OCI-LY7 (cell line): ENCODE results near the gene HOXB3. TPM values are rescaled to one million over a fixed set of nuclear protein-coding genes. Genes with fewer than 3 reads are reported as not detected.
A peak's percentile ranks its signal among the peaks of the same experiment; 100 is the strongest.

Experiments used
- BruUV-seq: library from RNA; stranded (reverse); fragments of 400-500 nt; replicated peaks from 2 replicates; lab custom pipeline; 2021; lab: Mats Ljungman, UMichigan
- CTCF ChIA-PET: fragments of 300-600 bp; sonication (Branson Sonifier 250); formaldehyde crosslinking; loops from one replicate; lab custom pipeline; 2022; ENCODE audit warnings: antibody characterized with exemption; ENCODE audit not compliant: unreplicated experiment; lab: Charles Lee
- POLR2A ChIA-PET: fragments of 300-600 bp; sonication (Branson Sonifier 250); formaldehyde crosslinking; loops from one replicate; lab custom pipeline; 2022; ENCODE audit warnings: antibody characterized with exemption; lab: Charles Lee
- DNase-seq: peaks from one replicate; pipeline ENCODE4 v3.0.0-alpha.2; 2015; ENCODE audit warnings: low spot score
- H2AFZ ChIP-seq: fragments of 200-600 bp; sonication (generic), shearing (Covaris generic); 2 replicates; pipeline ENCODE4 v1.6.1; 2014; ENCODE audit warnings: mild to moderate bottlenecking, antibody characterized with exemption, low read length, moderate library complexity
- H3K27ac ChIP-seq: fragments of 200-600 bp; sonication (generic); 2 replicates; pipeline ENCODE4 v1.5.1; 2014; ENCODE audit warnings: mixed run types, low read depth, mild to moderate bottlenecking, moderate library complexity, low read length, inconsistent platforms; ENCODE audit not compliant: poor library complexity, severe bottlenecking
- H3K36me3 ChIP-seq: fragments of 200-600 bp; sonication (generic); 2 replicates; pipeline ENCODE4 v1.6.1; 2014; ENCODE audit warnings: mild to moderate bottlenecking, antibody characterized with exemption, low read length, moderate library complexity, mixed read lengths; ENCODE audit not compliant: insufficient read depth
- H3K4me1 ChIP-seq: fragments of 200-600 bp; sonication (generic); 2 replicates; pipeline ENCODE4 v1.5.1; 2014; ENCODE audit warnings: mild to moderate bottlenecking, low read length; ENCODE audit not compliant: insufficient read depth, poor library complexity, severe bottlenecking
- H3K4me2 ChIP-seq: fragments of 200-600 bp; sonication (generic); 2 replicates; pipeline ENCODE4 v1.6.1; 2014; ENCODE audit warnings: mild to moderate bottlenecking, low read length
- H3K4me3 ChIP-seq: fragments of 200-600 bp; sonication (generic); 2 replicates; pipeline ENCODE4 v1.5.1; 2014; ENCODE audit warnings: mild to moderate bottlenecking, low read depth, low read length; ENCODE audit not compliant: poor library complexity, severe bottlenecking
- H3K79me2 ChIP-seq: fragments of 200-600 bp; sonication (generic); 2 replicates; pipeline ENCODE4 v1.6.1; 2016; ENCODE audit warnings: low read depth, mild to moderate bottlenecking, low read length, moderate library complexity, mixed read lengths; ENCODE audit not compliant: insufficient read depth
- H3K9me2 ChIP-seq: fragments of 200-600 bp; sonication (generic); 2 replicates; pipeline ENCODE4 v1.6.1; 2016; ENCODE audit warnings: mild to moderate bottlenecking, low read length, mixed read lengths; ENCODE audit not compliant: insufficient read depth
- H3K9me3 ChIP-seq: fragments of 200-600 bp; sonication (generic); 2 replicates; pipeline ENCODE4 v1.6.1; 2014; ENCODE audit warnings: mild to moderate bottlenecking, mixed run types, low read length, mixed read lengths
- H4K20me1 ChIP-seq: fragments of 200-600 bp; sonication (generic); 2 replicates; pipeline ENCODE4 v1.6.1; 2014; ENCODE audit warnings: mild to moderate bottlenecking, antibody characterized with exemption, low read length, moderate library complexity, mixed read lengths; ENCODE audit not compliant: insufficient read depth
- CTCF ChIP-seq: fragments of 200-600 bp; sonication (generic); conservative IDR thresholded peaks from 2 replicates; pipeline ENCODE4 v1.5.1; 2014; ENCODE audit warnings: mild to moderate bottlenecking, antibody characterized with exemption, low read length, moderate library complexity, mixed read lengths
- EZH2phosphoT487 ChIP-seq: fragments of 200-600 bp; sonication (generic); IDR thresholded peaks from 2 replicates; pipeline ENCODE4 v1.6.1; 2018; ENCODE audit warnings: low read depth, borderline replicate concordance, mild to moderate bottlenecking, mixed run types, antibody characterized with exemption, low read length, moderate library complexity, mixed read lengths
- intact Hi-C: fragments of 100-400 bp; cut with micrococcal nuclease; formaldehyde crosslinking; loops from one replicate; pipeline ENCODE4 v1.10.0; 2022; ENCODE audit not compliant: unreplicated experiment
- total RNA-seq, 2 experiments: library from RNA; depleted of rRNA in 1 of 2; stranded (reverse); fragments of >200 nt in 1 of 2; shearing (Covaris generic) in 1 of 2; gene quantifications; 2 replicates each; pipeline ENCODE4 v1.2.3, GENCODE V29; 2014 to 2022

Gene HOXB3
- total RNA-seq, 2 experiments from 2014 or later = 7.7 to 13.0 TPM

GRCh38 chr17:48575673-48576478 lies 14.2 kb downstream of the HOXB3 start:
- peaks cover 19% of the 10 kb centered on the region for H3K4me1 ChIP-seq
- H3K4me3 ChIP-seq = no peak overlapping the region
- H3K9me3 ChIP-seq = no peaks in the 10 kb centered on the region
- no peak overlapping the region for H3K4me2 ChIP-seq
- intact Hi-C loops = no loop called here
- TSS peak; percentile 74 for BruUV-seq
- H3K9me2 ChIP-seq = no peaks in the 10 kb centered on the region
- no peak for DNase-seq
- peaks cover 5% of the 10 kb centered on the region; the same call in 1 of the 2 replicates for H3K36me3 ChIP-seq
- H4K20me1 ChIP-seq = no peaks in the 10 kb centered on the region
- peaks cover 6% of the 10 kb centered on the region; the same call in 1 of the 2 replicates for H3K79me2 ChIP-seq
- ChIA-PET POLR2A (no interaction called here), CTCF (no interaction called here)
- no peak overlapping the region for H3K27ac ChIP-seq
- no peak for TF ChIP-seq CTCF
- no peak for TF ChIP-seq EZH2phosphoT487
- H2AFZ ChIP-seq = no peak overlapping the region

GRCh38 chr17:48575066-48575582 lies 14.9 kb downstream of the HOXB3 start:
- ChIA-PET POLR2A (no interaction called here), CTCF (no interaction called here)
- Histone ChIP-seq H3K4me2 (no peak overlapping the region), H4K20me1 (no peaks in the 10 kb centered on the region), H3K27ac (no peak overlapping the region), H3K9me3 (no peaks in the 10 kb centered on the region), H3K36me3 (peaks cover 5% of the 10 kb centered on the region; the same call in 1 of the 2 replicates), H3K4me3 (no peak overlapping the region), H3K9me2 (no peaks in the 10 kb centered on the region), H3K79me2 (peaks cover 6% of the 10 kb centered on the region; the same call in 1 of the 2 replicates), H3K4me1 (peaks cover 19% of the 10 kb centered on the region), H2AFZ (no peak overlapping the region)
- TF ChIP-seq CTCF (no peak), EZH2phosphoT487 (no peak)
- intact Hi-C loops = no loop called here
- no peak for DNase-seq
- no TSS peak for BruUV-seq
